WERI-Rb-1 (cell line): Measurements from ENCODE around the gene DOK6.

Source experiments
- DNase-seq: peaks from one replicate; pipeline ENCODE4 v3.0.0-alpha.2; 2020
- H3K27ac ChIP-seq: fragments of 250-450 bp; sonication (Bioruptor Pico); 2 replicates; pipeline ENCODE4 v1.5.1; 2020; ENCODE audit warnings: mild to moderate bottlenecking, moderate library complexity
- H3K27me3 ChIP-seq: fragments of 250-450 bp; sonication (Bioruptor Pico); 2 replicates; pipeline ENCODE4 v1.5.1; 2021; ENCODE audit warnings: mild to moderate bottlenecking, low read depth, moderate library complexity; ENCODE audit not compliant: insufficient read depth, severe bottlenecking
- H3K36me3 ChIP-seq: fragments of 250-450 bp; sonication (Bioruptor Pico); 2 replicates; pipeline ENCODE4 v1.5.1; 2020; ENCODE audit warnings: mild to moderate bottlenecking, moderate library complexity
- H3K4me3 ChIP-seq: 2 replicates; pipeline ENCODE4 v1.5.1; 2011; ENCODE audit warnings: low read depth, mild to moderate bottlenecking, control low read depth, low read length
- H3K9me3 ChIP-seq: fragments of 250-450 bp; sonication (Bioruptor Pico); 2 replicates; pipeline ENCODE4 v1.5.1; 2021; ENCODE audit warnings: mild to moderate bottlenecking, moderate library complexity; ENCODE audit not compliant: severe bottlenecking
- CTCF ChIP-seq: IDR thresholded peaks from 2 replicates; pipeline ENCODE4 v1.5.1; 2011; ENCODE audit warnings: low read depth, mild to moderate bottlenecking, control low read depth, inconsistent platforms, low read length

The DOK6 gene

DNA sequence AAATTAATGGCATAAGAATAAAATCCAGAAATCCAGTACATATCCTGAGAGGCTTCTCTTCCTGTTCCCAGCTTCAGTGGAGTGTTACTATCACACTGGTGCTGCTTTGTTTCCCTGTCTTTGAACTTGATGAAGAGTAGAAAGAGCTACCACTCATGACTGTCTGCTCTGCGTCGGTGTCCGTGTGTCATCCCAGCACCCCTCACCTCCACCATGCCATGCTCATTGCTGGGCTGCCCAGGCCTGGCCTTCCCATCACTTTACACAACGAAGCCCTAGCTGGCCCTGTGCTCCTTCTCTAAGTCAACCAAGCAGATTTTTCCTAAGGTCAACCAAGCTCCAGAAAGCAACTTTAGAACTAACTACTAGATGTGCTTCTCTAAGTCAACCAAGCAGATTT, 215.4 kb downstream of the DOK6 start:
- no peak overlapping the region for H3K4me3 ChIP-seq
- no peak for DNase-seq
- no peaks in the 10 kb centered on the region for H3K27me3 ChIP-seq
- TF ChIP-seq CTCF = no peak
- H3K9me3 ChIP-seq = no peaks in the 10 kb centered on the region
- H3K36me3 ChIP-seq = no peaks in the 10 kb centered on the region
- H3K27ac ChIP-seq = no peak overlapping the region

GRCh38 chr18:69617408-69617807, 216.7 kb downstream of the DOK6 start:
- no peak for DNase-seq

DNA sequence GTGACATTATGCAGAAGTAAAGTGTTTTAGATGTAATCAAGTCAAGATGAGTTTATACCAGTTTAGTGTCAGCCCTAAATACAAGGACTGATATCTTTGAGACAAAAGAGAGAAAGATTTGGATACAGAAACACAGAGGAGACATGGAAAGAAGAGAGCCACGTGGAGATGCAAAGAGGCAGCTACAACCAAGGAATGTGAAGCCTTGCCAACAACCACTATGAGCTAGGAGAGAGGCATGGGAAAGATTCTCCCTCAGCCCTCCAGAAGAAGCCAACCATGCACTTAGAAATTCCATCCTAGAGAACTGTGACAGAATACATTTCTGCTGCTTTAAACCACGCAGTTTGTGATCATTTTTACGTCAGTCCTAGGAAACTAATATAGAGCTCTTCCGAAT, 217.2 kb downstream of the DOK6 start:
- DNase-seq = no peak
- TF ChIP-seq CTCF = no peak
- Histone ChIP-seq H3K4me3 (no peak overlapping the region), H3K27me3 (no peaks in the 10 kb centered on the region), H3K9me3 (no peaks in the 10 kb centered on the region), H3K27ac (no peak overlapping the region), H3K36me3 (no peaks in the 10 kb centered on the region)

More at GRCh38 chr18:69617408-69617807, 216.7 kb downstream of the DOK6 start:
- H3K27me3 ChIP-seq = no peaks in the 10 kb centered on the region
- H3K27ac ChIP-seq = no peak overlapping the region
- no peaks in the 10 kb centered on the region for H3K9me3 ChIP-seq
- TF ChIP-seq CTCF = no peak
- no peak overlapping the region for H3K4me3 ChIP-seq
- H3K36me3 ChIP-seq = no peaks in the 10 kb centered on the region

DNA sequence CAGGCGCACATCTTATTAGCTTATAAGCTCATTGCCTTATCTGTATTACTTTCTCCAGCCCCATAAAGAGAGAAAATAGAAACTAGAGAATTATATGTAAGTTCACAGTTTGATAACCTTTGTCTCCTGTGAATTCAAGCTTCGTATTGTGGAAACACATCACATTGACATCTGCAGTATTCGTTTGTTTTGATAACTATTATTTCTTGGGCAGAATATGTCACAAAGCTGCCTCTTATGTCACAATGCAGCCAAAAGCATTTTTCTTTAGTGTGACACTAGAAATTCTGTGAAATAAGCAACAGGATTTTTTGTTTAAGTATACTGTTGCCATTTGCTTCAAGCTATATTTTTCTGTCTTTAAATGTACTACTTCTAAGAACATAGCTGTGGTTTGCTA, 221.5 kb downstream of the DOK6 start:
- Histone ChIP-seq H3K4me3 (no peak overlapping the region), H3K27ac (no peak overlapping the region), H3K27me3 (no peaks in the 10 kb centered on the region), H3K36me3 (no peaks in the 10 kb centered on the region), H3K9me3 (no peaks in the 10 kb centered on the region)
- no peak for TF ChIP-seq CTCF
- no peak for DNase-seq

GRCh38 chr18:69622961-69623360, 222.3 kb downstream of the DOK6 start:
- no peaks in the 10 kb centered on the region for H3K9me3 ChIP-seq
- no peak for DNase-seq
- no peak overlapping the region for H3K4me3 ChIP-seq
- no peak overlapping the region for H3K27ac ChIP-seq
- no peak for TF ChIP-seq CTCF
- no peaks in the 10 kb centered on the region for H3K36me3 ChIP-seq
- no peaks in the 10 kb centered on the region for H3K27me3 ChIP-seq

DNA sequence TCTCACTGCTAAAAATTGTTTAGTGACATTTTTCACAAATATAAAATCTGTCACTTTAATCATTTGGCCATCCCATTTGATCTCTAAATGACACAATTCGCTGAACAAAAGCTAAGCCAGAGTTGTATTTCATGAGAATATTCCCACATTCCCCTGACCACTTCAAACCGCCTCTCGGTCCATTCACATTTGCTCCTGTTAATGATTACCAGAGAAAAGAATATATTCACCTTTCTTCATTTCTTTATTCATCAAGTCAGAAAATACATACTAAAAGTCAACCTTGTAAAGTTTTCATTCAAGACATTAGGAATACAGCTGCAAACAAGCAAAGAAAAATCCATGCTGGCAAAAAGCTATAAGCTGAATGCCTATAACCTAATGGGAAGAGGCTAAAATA, 225.5 kb downstream of the DOK6 start:
- Histone ChIP-seq H3K36me3 (no peaks in the 10 kb centered on the region), H3K4me3 (no peak overlapping the region), H3K9me3 (no peaks in the 10 kb centered on the region), H3K27me3 (no peaks in the 10 kb centered on the region), H3K27ac (no peak overlapping the region)
- TF ChIP-seq CTCF = no peak
- DNase-seq = no peak
